K562 (cell line): ENCODE measurements around the gene PDHA2. TPM values are rescaled to one million over a fixed set of nuclear protein-coding genes. Genes with fewer than 3 reads are reported as not detected.
"Not testable (repeated sequence)": the region's sequence is repeated elsewhere in the genome, so short reads cannot be mapped to it uniquely, and the experiment has no call there.

Source experiments
- ATAC-seq: fragments of 200-7000 bp; cut with Tn5 transposase; 3 replicates; pipeline ENCODE4 v1.9.1; 2020; ENCODE audit warnings: moderate library complexity
- BruUV-seq: library from RNA; stranded (reverse); fragments of 400-500 nt; replicated peaks from 2 replicates; lab custom pipeline; 2021; lab: Mats Ljungman, UMichigan
- CTCF ChIA-PET: fragments of 300-600 bp; formaldehyde crosslinking; extraction: SDS; loops from one replicate; lab custom pipeline; 2021; ENCODE audit warnings: low intra/inter-chr PET ratio; lab: Yijun Ruan, JAX
- POLR2A ChIA-PET: fragments of 300-600, 350-650 bp; sonication (Branson Sonifier 250); formaldehyde crosslinking; extraction: SDS; loops from one replicate; lab custom pipeline; 2021; ENCODE audit warnings: antibody characterized with exemption, inconsistent platforms; lab: Yijun Ruan, JAX
- DNase-seq, 4 experiments: peaks; one replicate each; pipeline versions ENCODE4 v3.0.0 to v3.0.0-alpha.2; 2011 to 2018; ENCODE audit warnings: low spot score in 3 of 4, mixed read lengths in 3 of 4; ENCODE audit errors: extremely low read depth in 1 of 4
- FAIRE-seq: peaks from 2 replicates; lab custom pipeline; 2011; peaks lifted over from hg19 to GRCh38; lab: Jason Lieb, UNC
- H2AFZ ChIP-seq: 2 replicates; pipeline ENCODE4 v1.6.0; 2011; ENCODE audit warnings: low read depth, low read length, control low read depth, inconsistent platforms
- H3K27ac ChIP-seq: fragments of 200-600 bp; 3 replicates; pipeline ENCODE4 v1.8.0; 2011; ENCODE audit warnings: low read depth, mild to moderate bottlenecking, control low read depth, inconsistent platforms, low read length, moderate library complexity, mixed read lengths; ENCODE audit errors: extremely low read depth
- H3K27me3 ChIP-seq, 2 experiments: fragments of 300-600 bp in 1 of 2; 2 replicates in 1 of 2; 3 replicates in 1 of 2; pipeline versions ENCODE4 v1.6.0 to v1.8.0; 2011; ENCODE audit warnings: inconsistent platforms in 2 of 2, low read length in 2 of 2, mild to moderate bottlenecking in 1 of 2, mixed read lengths in 1 of 2, moderate library complexity in 1 of 2; ENCODE audit not compliant: control insufficient read depth in 2 of 2, insufficient read depth in 2 of 2
- H3K36me3 ChIP-seq: fragments of 300-600 bp; 3 replicates; pipeline ENCODE4 v1.8.0; 2011; ENCODE audit warnings: mild to moderate bottlenecking, low read length, inconsistent platforms; ENCODE audit not compliant: control insufficient read depth, insufficient read depth
- H3K4me1 ChIP-seq, 2 experiments: fragments of 200-600 bp in 1 of 2; replicated peaks in 1 of 2; 2 replicates in 1 of 2; 3 replicates in 1 of 2; pipeline versions ENCODE4 v1.5.1 to v1.8.0; 2011; ENCODE audit warnings: inconsistent platforms in 2 of 2, low read length in 2 of 2, mild to moderate bottlenecking in 1 of 2, mixed read lengths in 1 of 2, moderate library complexity in 1 of 2; ENCODE audit not compliant: control insufficient read depth in 2 of 2, insufficient read depth in 2 of 2
- H3K4me2 ChIP-seq: 2 replicates; pipeline ENCODE4 v1.6.1; 2011; ENCODE audit warnings: low read length, control low read depth, inconsistent platforms, mixed read lengths; ENCODE audit not compliant: insufficient read depth
- H3K4me3 ChIP-seq: fragments of 200-600 bp; sonication (generic), shearing (Covaris generic); 2 replicates; pipeline ENCODE4 v1.5.1; 2016; ENCODE audit warnings: control low read depth, inconsistent platforms
- H3K79me2 ChIP-seq: fragments of 200-600 bp; 3 replicates; pipeline ENCODE4 v1.8.0; 2011; ENCODE audit warnings: low read length, inconsistent platforms; ENCODE audit not compliant: control insufficient read depth, insufficient read depth
- H3K9ac ChIP-seq, 2 experiments: 2 replicates each; pipeline versions ENCODE4 v1.6.0 to v1.6.1; 2011; ENCODE audit warnings: low read depth in 2 of 2, low read length in 2 of 2, control low read depth in 1 of 2, inconsistent platforms in 1 of 2, mild to moderate bottlenecking in 1 of 2, mixed read lengths in 1 of 2; ENCODE audit not compliant: insufficient read depth in 1 of 2
- H3K9me1 ChIP-seq: one replicate; pipeline ENCODE4 v1.6.0; 2011; ENCODE audit warnings: inconsistent platforms, mild to moderate bottlenecking, low read length, moderate library complexity; ENCODE audit not compliant: control insufficient read depth, insufficient read depth
- H3K9me3 ChIP-seq: replicated peaks from 2 replicates; pipeline ENCODE4 v1.5.1; 2011; ENCODE audit warnings: low read depth, low read length, inconsistent platforms; ENCODE audit not compliant: control insufficient read depth, insufficient read depth
- H4K20me1 ChIP-seq: replicated peaks from 2 replicates; pipeline ENCODE4 v1.6.1; 2011; ENCODE audit warnings: low read length, inconsistent platforms, mixed read lengths; ENCODE audit not compliant: control insufficient read depth, insufficient read depth
- HOXB6 ChIP-seq: fragments of 250-450 bp; sonication (Bioruptor Pico); IDR thresholded peaks from 2 replicates; pipeline ENCODE4 v1.5.1; 2022; ENCODE audit warnings: mild to moderate bottlenecking, borderline replicate concordance
- PTBP1 ChIP-seq: fragments of 200-400 bp; formaldehyde crosslinking; IDR thresholded peaks from 2 replicates; pipeline ENCODE4 v1.6.1; 2017; ENCODE audit warnings: low read depth, low read length
- RBM25 ChIP-seq: fragments of 200-400 bp; formaldehyde crosslinking; IDR thresholded peaks from 2 replicates; pipeline ENCODE4 v1.6.1; 2018; ENCODE audit warnings: low read length, low read depth, moderate library complexity; ENCODE audit not compliant: severe bottlenecking
- ZNF146 ChIP-seq: IDR thresholded peaks from one replicate; pipeline ENCODE4 v1.6.1; 2018; ENCODE audit warnings: missing compliant biosample characterization; ENCODE audit not compliant: unreplicated experiment
- ZNF77 ChIP-seq: fragments of 250-450 bp; sonication (Bioruptor Pico); IDR thresholded peaks from 2 replicates; pipeline ENCODE4 v1.5.0; 2020
- WGBS: fragments of 100-300 bp; shearing (Covaris generic); methylation state at CpG from one replicate; pipeline ENCODE4 v1.1.6; 2016; ENCODE audit warnings: low coverage, mixed read lengths; ENCODE audit not compliant: insufficient coverage; ENCODE audit errors: missing lambda C conversion rate; 5-methylcytosine and 5-hydroxymethylcytosine counted together
- in situ Hi-C: fragments of 300-500 bp; cut with MboI; formaldehyde crosslinking; loops from 4 replicates; pipeline ENCODE4 v1.15.0; 2018; ENCODE audit warnings: inconsistent platforms, mixed read lengths
- intact Hi-C: fragments of 100-400 bp; cut with micrococcal nuclease; formaldehyde crosslinking; loops from 2 replicates; pipeline ENCODE4 v1.14.2; 2022
- polyA plus RNA-seq, 8 experiments: library from polyadenylated mRNA; depleted of rRNA in 4 of 8; stranded (reverse) in 5 of 8; unstranded in 3 of 8; fragments of >200 nt; fragmentation: Nextera tagmentation in 2 of 8; fragmentation: Illumina TruSeq in 1 of 8; extraction: Ambion mirVana in 2 of 8; extraction: Trizol in 1 of 8; gene quantifications; 2 replicates each; pipeline versions ENCODE4 v1.2.1 to v1.2.3, GENCODE V29; 2011 to 2014; ENCODE audit warnings: inconsistent platforms in 1 of 8, missing spikeins in 1 of 8
- total RNA-seq, 7 experiments: library from RNA; depleted of rRNA in 6 of 7; stranded (reverse); fragments of >200 nt in 6 of 7; fragmentation: Illumina TruSeq in 2 of 7; extraction: Trizol in 2 of 7; gene quantifications; 2 replicates each; pipeline versions ENCODE4 v1.2.1 to v1.2.3, GENCODE V29; 2011 to 2021; ENCODE audit warnings: low replicate concordance in 1 of 7
- TF ChIP-seq, protein P1 (sequence below): sonication (generic); formaldehyde crosslinking; IDR thresholded peaks from 2 replicates; pipeline ENCODE4 v1.8.0; 2022; ENCODE audit warnings: mild to moderate bottlenecking, missing genetic modification reagents

PDHA2 gene
- total and polyA plus RNA-seq, 9 of the 15 experiments (the other 6 are each of a cell fraction or from before 2014, with no cell fraction given) = not detected

DNA sequence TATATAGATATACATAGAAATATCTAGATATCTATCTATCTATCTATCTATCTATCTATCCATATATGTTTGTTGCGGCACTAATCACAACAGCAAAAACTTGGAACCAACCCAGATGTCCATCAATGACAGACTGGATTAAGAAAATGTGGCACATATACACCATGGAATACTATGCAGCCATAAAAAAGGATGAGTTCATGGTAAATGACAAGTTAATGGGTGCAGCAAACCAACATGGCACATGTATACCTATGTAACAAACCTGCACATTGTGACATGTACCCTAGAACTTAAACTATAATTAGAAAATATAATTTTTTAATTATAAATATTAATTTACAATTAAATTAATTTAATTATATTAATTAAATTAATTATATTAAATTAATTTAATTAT is 29.5 kb downstream of the PDHA2 start:
- H3K27ac ChIP-seq, POLR2A ChIA-PET, H3K4me3 ChIP-seq, ATAC-seq, H3K9me1 ChIP-seq, FAIRE-seq, H3K9ac ChIP-seq, intact Hi-C loops, in situ Hi-C loops, CTCF ChIA-PET, H3K27me3 ChIP-seq, DNase-seq, H3K4me1 ChIP-seq, H3K9me3 ChIP-seq, H3K4me2 ChIP-seq, H2AFZ ChIP-seq, H3K36me3 ChIP-seq, H3K79me2 ChIP-seq, H4K20me1 ChIP-seq, BruUV-seq: not testable (repeated sequence)
- TF ChIP-seq ZNF146 (CRISPR knock-in tag) (peak; percentile 61), RBM25 (peak; percentile 44)
- 0% methylated on average over 1 of the region's 1 CpG for WGBS

DNA sequence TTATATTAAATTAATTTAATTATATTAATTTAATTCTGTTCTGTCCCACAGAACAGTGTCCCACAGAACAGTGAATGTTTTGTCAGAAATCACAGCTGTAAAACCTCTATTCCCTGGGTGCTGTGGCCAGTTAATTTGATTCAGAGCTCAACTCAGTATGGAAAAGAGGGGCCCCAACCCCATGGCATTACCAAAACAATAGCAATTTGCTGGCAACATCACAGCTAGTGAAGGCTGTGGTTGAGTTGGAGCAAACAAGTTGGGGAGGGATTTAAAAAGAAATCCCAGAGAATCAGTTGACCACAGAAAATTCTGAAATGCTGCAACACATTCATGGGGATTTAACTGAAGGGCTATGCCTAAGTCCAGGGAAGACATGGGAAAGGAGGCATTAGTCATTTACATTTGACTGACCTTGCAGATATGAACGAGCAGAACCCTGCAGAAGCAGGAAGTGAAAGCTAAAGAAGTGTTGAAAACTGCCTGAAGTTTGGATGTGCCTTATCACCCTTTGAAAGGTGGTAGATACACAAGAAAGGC is 30.1 kb downstream of the PDHA2 start:
- ChIA-PET POLR2A (no interaction called here), CTCF (no interaction called here)
- FAIRE-seq (no peak), ATAC-seq (no peak), DNase-seq (no peak)
- H3K9me1 ChIP-seq = no peaks in the 10 kb centered on the region
- in situ Hi-C loops = no loop called here
- H3K9ac ChIP-seq = no peak overlapping the region
- H3K4me1 ChIP-seq = no peaks in the 10 kb centered on the region
- no peak overlapping the region for H3K27ac ChIP-seq
- intact Hi-C loops = no loop called here
- H3K27me3 ChIP-seq = no peaks in the 10 kb centered on the region
- 0% methylated on average over 1 of the region's 1 CpG for WGBS
- no peak overlapping the region for H3K4me3 ChIP-seq
- H3K36me3 ChIP-seq = no peaks in the 10 kb centered on the region
- H2AFZ ChIP-seq = no peak overlapping the region
- no peak overlapping the region for H3K4me2 ChIP-seq
- no peaks in the 10 kb centered on the region for H3K79me2 ChIP-seq
- no peaks in the 10 kb centered on the region for H4K20me1 ChIP-seq
- no peaks in the 10 kb centered on the region; the same call in 1 of the 2 replicates for H3K9me3 ChIP-seq
- TF ChIP-seq ZNF77 (no peak), HOXB6 (CRISPR knock-in tag) (no peak), PTBP1 (no peak)
- TF ChIP-seq, protein P1, sequence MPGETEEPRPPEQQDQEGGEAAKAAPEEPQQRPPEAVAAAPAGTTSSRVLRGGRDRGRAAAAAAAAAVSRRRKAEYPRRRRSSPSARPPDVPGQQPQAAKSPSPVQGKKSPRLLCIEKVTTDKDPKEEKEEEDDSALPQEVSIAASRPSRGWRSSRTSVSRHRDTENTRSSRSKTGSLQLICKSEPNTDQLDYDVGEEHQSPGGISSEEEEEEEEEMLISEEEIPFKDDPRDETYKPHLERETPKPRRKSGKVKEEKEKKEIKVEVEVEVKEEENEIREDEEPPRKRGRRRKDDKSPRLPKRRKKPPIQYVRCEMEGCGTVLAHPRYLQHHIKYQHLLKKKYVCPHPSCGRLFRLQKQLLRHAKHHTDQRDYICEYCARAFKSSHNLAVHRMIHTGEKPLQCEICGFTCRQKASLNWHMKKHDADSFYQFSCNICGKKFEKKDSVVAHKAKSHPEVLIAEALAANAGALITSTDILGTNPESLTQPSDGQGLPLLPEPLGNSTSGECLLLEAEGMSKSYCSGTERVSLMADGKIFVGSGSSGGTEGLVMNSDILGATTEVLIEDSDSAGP = no peak
- BruUV-seq = no TSS peak
